ENCODE data around the gene AFF4.

Gene AFF4

GRCh38 chr5:132825834-132826391 is 137.5 kb downstream of the AFF4 start:
- DNase-seq, result no peak

Data from NCI-H1436 treated with DMSO at 0.1 percent for 48 hours (cell line).